HCT116 (cell line): ENCODE data around the gene ATRIP. TPM values are rescaled to one million over a fixed set of nuclear protein-coding genes. Genes with fewer than 3 reads are reported as not detected.

Experiments used
- ATAC-seq: fragments of 200-7000 bp; cut with Tn5 transposase; 2 replicates; pipeline ENCODE4 v1.9.1; 2020; ENCODE audit warnings: mild to moderate bottlenecking, moderate library complexity
- BruUV-seq: library from RNA; stranded (reverse); fragments of 400-500 nt; replicated peaks from 2 replicates; lab custom pipeline; 2021; lab: Mats Ljungman, UMichigan
- CTCF ChIA-PET: fragments of 300-600 bp; sonication (Branson Sonifier 250); formaldehyde crosslinking; loops from one replicate; lab custom pipeline; 2021; ENCODE audit warnings: antibody characterized with exemption; lab: Charles Lee
- POLR2A ChIA-PET: fragments of 300-600, 350-600 bp; sonication (Branson Sonifier 250); formaldehyde crosslinking; loops from one replicate; lab custom pipeline; 2021; ENCODE audit warnings: antibody characterized with exemption; lab: Charles Lee
- RAD21 ChIA-PET, 2 experiments: fragments of 300-600 bp; sonication (Branson Sonifier 250); formaldehyde crosslinking; loops; one replicate each; lab custom pipeline; 2023; ENCODE audit warnings: low total read pairs in 2 of 2; ENCODE audit not compliant: uncharacterized antibody in 2 of 2, unreplicated experiment in 2 of 2, low non-redundant PET in 1 of 2; lab: Charles Lee
- DNase-seq: peaks from one replicate; pipeline ENCODE4 v3.0.0-alpha.2; 2010; ENCODE audit warnings: low read depth, low spot score
- H2AFZ ChIP-seq: fragments of 200-600 bp; shearing (Covaris generic), sonication (generic); 2 replicates; pipeline ENCODE4 v1.6.1; 2017; ENCODE audit warnings: low read depth, mixed run types, mixed read lengths, antibody characterized with exemption, low read length; ENCODE audit not compliant: poor library complexity, severe bottlenecking
- H3K27ac ChIP-seq: 2 replicates; pipeline ENCODE4 v1.5.1; 2012; ENCODE audit warnings: low read depth, low read length
- H3K27me3 ChIP-seq: fragments of 200-600 bp; sonication (generic); 2 replicates; pipeline ENCODE4 v1.6.1; 2016; ENCODE audit warnings: mixed run types, low read length, mixed read lengths; ENCODE audit not compliant: insufficient read depth
- H3K36me3 ChIP-seq, 2 experiments: fragments of 200-500 bp in 1 of 2; fragments of 200-600 bp in 1 of 2; sonication (Bioruptor generic) in 1 of 2; sonication (generic) in 1 of 2; 2 replicates each; pipeline versions ENCODE4 v1.5.1 to v1.6.1; 2014 to 2016; ENCODE audit warnings: low read length in 2 of 2, inconsistent platforms in 1 of 2, mixed read lengths in 1 of 2, mixed run types in 1 of 2; ENCODE audit not compliant: insufficient read depth in 2 of 2, control insufficient read depth in 1 of 2
- H3K4me1 ChIP-seq, 2 experiments: fragments of 200-600 bp in 1 of 2; sonication (generic) in 1 of 2; 2 replicates each; pipeline versions ENCODE4 v1.5.1 to v1.6.1; 2012 to 2017; ENCODE audit warnings: low read length in 2 of 2, inconsistent platforms in 1 of 2, mild to moderate bottlenecking in 1 of 2, mixed read lengths in 1 of 2, mixed run types in 1 of 2, moderate library complexity in 1 of 2; ENCODE audit not compliant: insufficient read depth in 2 of 2, control insufficient read depth in 1 of 2
- H3K4me2 ChIP-seq: fragments of 200-600 bp; sonication (generic); 2 replicates; pipeline ENCODE4 v1.6.1; 2017; ENCODE audit warnings: mixed run types, low read length, mixed read lengths
- H3K4me3 ChIP-seq, 2 experiments: fragments of 200-600 bp in 1 of 2; sonication (generic) in 1 of 2; replicated peaks in 1 of 2; 2 replicates each; pipeline ENCODE4 v1.5.1; 2011 to 2016; ENCODE audit warnings: low read length in 2 of 2, control low read depth in 1 of 2, low read depth in 1 of 2, mild to moderate bottlenecking in 1 of 2, mixed read lengths in 1 of 2, mixed run types in 1 of 2
- H3K79me2 ChIP-seq: fragments of 200-600 bp; sonication (generic); 2 replicates; pipeline ENCODE4 v1.6.1; 2017; ENCODE audit warnings: mild to moderate bottlenecking, mixed run types, low read length, moderate library complexity, mixed read lengths; ENCODE audit not compliant: insufficient read depth
- H3K9ac ChIP-seq: fragments of 200-600 bp; sonication (generic); 2 replicates; pipeline ENCODE4 v1.6.1; 2016; ENCODE audit warnings: low read length, mixed read lengths
- H3K9me2 ChIP-seq: fragments of 200-600 bp; sonication (generic), shearing (Covaris generic); 2 replicates; pipeline ENCODE4 v1.6.1; 2017; ENCODE audit warnings: mixed run types, mild to moderate bottlenecking, moderate library complexity; ENCODE audit not compliant: insufficient read depth
- H3K9me3 ChIP-seq, 2 experiments: fragments of 200-500 bp in 1 of 2; fragments of 200-600 bp in 1 of 2; sonication (Bioruptor generic) in 1 of 2; sonication (generic) in 1 of 2; 2 replicates each; pipeline ENCODE4 v1.6.1; 2014 to 2017; ENCODE audit warnings: low read length in 2 of 2, mixed read lengths in 2 of 2, inconsistent platforms in 1 of 2, low read depth in 1 of 2, mild to moderate bottlenecking in 1 of 2, mixed run types in 1 of 2, moderate library complexity in 1 of 2; ENCODE audit not compliant: control insufficient read depth in 1 of 2, insufficient read depth in 1 of 2
- H4K20me1 ChIP-seq: fragments of 200-600 bp; sonication (generic), shearing (Covaris generic); 2 replicates; pipeline ENCODE4 v1.6.1; 2017; ENCODE audit warnings: mixed run types, mild to moderate bottlenecking, moderate library complexity; ENCODE audit not compliant: insufficient read depth
- EZH2 ChIP-seq: fragments of 200-600 bp; sonication (generic); IDR thresholded peaks from 2 replicates; pipeline ENCODE4 v1.6.1; 2017; ENCODE audit warnings: antibody characterized with exemption, mixed run types
- SIN3A ChIP-seq: IDR thresholded peaks from 2 replicates; pipeline ENCODE4 v1.6.1; 2012; ENCODE audit warnings: low read depth
- intact Hi-C: fragments of 100-400 bp; cut with micrococcal nuclease; formaldehyde crosslinking; loops from 2 replicates; pipeline ENCODE4 v1.10.0; 2022
- total RNA-seq: library from RNA; stranded (reverse); gene quantifications from one replicate; pipeline ENCODE4 v1.2.1, GENCODE V29; 2021; ENCODE audit not compliant: unreplicated experiment
- TF ChIP-seq, protein P1 (sequence below), 3 experiments: fragments of 200-600 bp in 1 of 3; sonication (generic) in 1 of 3; IDR thresholded peaks in 2 of 3; conservative IDR thresholded peaks in 1 of 3; 2 replicates each; pipeline ENCODE4 v1.5.1; 2012 to 2017; ENCODE audit warnings: low read depth in 2 of 3, low read length in 2 of 3, antibody characterized with exemption in 1 of 3, borderline replicate concordance in 1 of 3, control low read depth in 1 of 3, mild to moderate bottlenecking in 1 of 3, mixed read lengths in 1 of 3, mixed run types in 1 of 3, moderate library complexity in 1 of 3; ENCODE audit not compliant: insufficient read depth in 1 of 3

ATRIP gene
- total RNA-seq, 1 experiment from 2014 or later, result 15.6 TPM

- intact Hi-C loops, result no loop called here
- no TSS peak for BruUV-seq
- Histone ChIP-seq H3K27me3 (no peaks in the 10 kb centered on the region), H3K36me3 (peaks cover 2 to 3% of the 10 kb centered on the region in 2 experiments; a peak in 2 of 4 replicates), H3K4me2 (no peak overlapping the region), H3K79me2 (no peaks in the 10 kb centered on the region), H3K9me3 (no peaks in the 10 kb centered on the region), H4K20me1 (no peaks in the 10 kb centered on the region), H2AFZ (no peak overlapping the region), H3K9ac (no peak overlapping the region), H3K4me3 (no peak overlapping the region), H3K4me1 (peaks cover 0 to 13% of the 10 kb centered on the region in 2 experiments; a peak in 1 of 4 replicates), H3K27ac (no peak overlapping the region), H3K9me2 (no peaks in the 10 kb centered on the region)
- CTCF ChIA-PET, result interaction anchor here (1.9 to 2.6 kb wide), 2 partner anchors 27 to 31 kb away, joined by 6 to 17 read pairs; partner anchors contain the start of genes CCDC51 and TMA7
- ATAC-seq, result peak; percentile 63
- DNase-seq, result no peak
- POLR2A ChIA-PET, result no interaction called here
- RAD21 ChIA-PET, result interaction anchor here in 1 of 2 experiments (0.7 kb wide), 1 partner anchor 27 kb away, joined by 3 read pairs; no protein-coding TSS in a partner anchor
- no peak for TF ChIP-seq EZH2
- TF ChIP-seq, protein P1, sequence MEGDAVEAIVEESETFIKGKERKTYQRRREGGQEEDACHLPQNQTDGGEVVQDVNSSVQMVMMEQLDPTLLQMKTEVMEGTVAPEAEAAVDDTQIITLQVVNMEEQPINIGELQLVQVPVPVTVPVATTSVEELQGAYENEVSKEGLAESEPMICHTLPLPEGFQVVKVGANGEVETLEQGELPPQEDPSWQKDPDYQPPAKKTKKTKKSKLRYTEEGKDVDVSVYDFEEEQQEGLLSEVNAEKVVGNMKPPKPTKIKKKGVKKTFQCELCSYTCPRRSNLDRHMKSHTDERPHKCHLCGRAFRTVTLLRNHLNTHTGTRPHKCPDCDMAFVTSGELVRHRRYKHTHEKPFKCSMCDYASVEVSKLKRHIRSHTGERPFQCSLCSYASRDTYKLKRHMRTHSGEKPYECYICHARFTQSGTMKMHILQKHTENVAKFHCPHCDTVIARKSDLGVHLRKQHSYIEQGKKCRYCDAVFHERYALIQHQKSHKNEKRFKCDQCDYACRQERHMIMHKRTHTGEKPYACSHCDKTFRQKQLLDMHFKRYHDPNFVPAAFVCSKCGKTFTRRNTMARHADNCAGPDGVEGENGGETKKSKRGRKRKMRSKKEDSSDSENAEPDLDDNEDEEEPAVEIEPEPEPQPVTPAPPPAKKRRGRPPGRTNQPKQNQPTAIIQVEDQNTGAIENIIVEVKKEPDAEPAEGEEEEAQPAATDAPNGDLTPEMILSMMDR (IDR thresholded peaks at IDR 0.05 in 2 of 3, conservative IDR thresholded peaks at IDR 0.05 in 1 of 3; ENCODE audit: borderline replicate concordance in 1 of 3, insufficient read depth in 1 of 3, low read depth in 2 of 3, low read length in 2 of 3), result peak in 2 of 3 experiments; percentile 18 to 45; a peak in 2 of 6 replicates
- no peak for TF ChIP-seq SIN3A
Measured at GRCh38 chr3:48408823-48409281, 37.7 kb upstream of the ATRIP start.
